ENCODE results near the gene PCNX2. TPM values are rescaled to one million over a fixed set of nuclear protein-coding genes. Genes with fewer than 3 reads are reported as not detected.

Gene PCNX2
- total RNA-seq, 2 donors from 2014 or later: 24.1 to 72.1 TPM

DNA sequence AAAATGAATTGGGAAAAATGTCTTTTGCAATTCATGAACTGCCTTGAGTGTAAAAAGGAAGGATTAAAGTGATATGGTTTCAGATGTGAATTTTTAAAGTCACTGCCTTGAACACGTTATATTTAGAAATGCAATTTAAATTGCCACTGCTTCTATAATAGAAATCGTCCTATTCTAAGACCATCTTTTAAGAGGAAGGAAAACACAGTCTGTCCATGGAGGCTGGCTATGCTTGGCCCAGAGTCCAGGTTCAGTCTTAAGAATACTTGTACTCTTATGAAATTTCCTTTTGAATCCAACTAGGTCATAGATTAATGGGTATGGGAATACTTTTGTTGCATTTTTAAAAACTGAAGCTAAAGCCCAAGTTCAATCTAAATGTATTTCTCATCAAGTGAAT, 86.0 kb downstream of the PCNX2 start:
- Histone ChIP-seq H3K36me3 (replicated peaks in 1 of 2; ENCODE audit: insufficient read depth in 1 of 2, low read depth in 2 of 2) (no peaks in the 10 kb centered on the region), H3K4me3 (no peak overlapping the region), H3K4me1 (no peaks in the 10 kb centered on the region), H3K27me3 (no peaks in the 10 kb centered on the region), H3K9me3 (no peaks in the 10 kb centered on the region), H3K27ac (no peak overlapping the region)
- TF ChIP-seq, protein P1, sequence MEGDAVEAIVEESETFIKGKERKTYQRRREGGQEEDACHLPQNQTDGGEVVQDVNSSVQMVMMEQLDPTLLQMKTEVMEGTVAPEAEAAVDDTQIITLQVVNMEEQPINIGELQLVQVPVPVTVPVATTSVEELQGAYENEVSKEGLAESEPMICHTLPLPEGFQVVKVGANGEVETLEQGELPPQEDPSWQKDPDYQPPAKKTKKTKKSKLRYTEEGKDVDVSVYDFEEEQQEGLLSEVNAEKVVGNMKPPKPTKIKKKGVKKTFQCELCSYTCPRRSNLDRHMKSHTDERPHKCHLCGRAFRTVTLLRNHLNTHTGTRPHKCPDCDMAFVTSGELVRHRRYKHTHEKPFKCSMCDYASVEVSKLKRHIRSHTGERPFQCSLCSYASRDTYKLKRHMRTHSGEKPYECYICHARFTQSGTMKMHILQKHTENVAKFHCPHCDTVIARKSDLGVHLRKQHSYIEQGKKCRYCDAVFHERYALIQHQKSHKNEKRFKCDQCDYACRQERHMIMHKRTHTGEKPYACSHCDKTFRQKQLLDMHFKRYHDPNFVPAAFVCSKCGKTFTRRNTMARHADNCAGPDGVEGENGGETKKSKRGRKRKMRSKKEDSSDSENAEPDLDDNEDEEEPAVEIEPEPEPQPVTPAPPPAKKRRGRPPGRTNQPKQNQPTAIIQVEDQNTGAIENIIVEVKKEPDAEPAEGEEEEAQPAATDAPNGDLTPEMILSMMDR (IDR thresholded peaks at IDR 0.05): no peak
- no peak for TF ChIP-seq POLR2A (IDR thresholded peaks at IDR 0.05)
- WGBS, 2 donors: 72 to 78% methylated on average over 2 of the region's 2 CpGs
- DNase-seq (no peak), ATAC-seq (no peak)
- intact Hi-C loops (cut with DNase I): no loop called here

DNA sequence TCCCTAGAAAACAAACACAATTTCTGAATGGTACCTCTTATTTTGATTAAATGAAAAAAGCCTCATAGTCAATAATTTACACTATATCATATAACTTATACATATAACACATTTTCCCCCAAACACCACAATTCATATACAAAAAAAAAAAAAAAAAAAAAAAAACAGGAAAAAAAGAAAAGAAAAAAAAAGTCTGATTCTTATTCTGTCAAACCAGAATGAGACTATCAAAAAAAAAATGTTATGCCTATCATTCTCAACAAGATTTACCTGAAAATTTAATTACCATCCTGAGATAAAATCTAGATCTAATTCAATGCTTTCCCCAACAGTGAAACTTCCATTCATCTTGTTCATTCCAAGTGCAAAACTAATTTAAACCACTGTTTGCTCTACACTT, 86.8 kb downstream of the PCNX2 start:
- Histone ChIP-seq H3K4me3 (no peak overlapping the region), H3K4me1 (no peaks in the 10 kb centered on the region), H3K27me3 (no peaks in the 10 kb centered on the region), H3K9me3 (no peaks in the 10 kb centered on the region), H3K27ac (no peak overlapping the region), H3K36me3 (replicated peaks in 1 of 2; ENCODE audit: insufficient read depth in 1 of 2, low read depth in 2 of 2) (no peaks in the 10 kb centered on the region)
- no peak for TF ChIP-seq POLR2A (IDR thresholded peaks at IDR 0.05)
- intact Hi-C loops (cut with DNase I): no loop called here
- DNase-seq (no peak), ATAC-seq (no peak)

DNA sequence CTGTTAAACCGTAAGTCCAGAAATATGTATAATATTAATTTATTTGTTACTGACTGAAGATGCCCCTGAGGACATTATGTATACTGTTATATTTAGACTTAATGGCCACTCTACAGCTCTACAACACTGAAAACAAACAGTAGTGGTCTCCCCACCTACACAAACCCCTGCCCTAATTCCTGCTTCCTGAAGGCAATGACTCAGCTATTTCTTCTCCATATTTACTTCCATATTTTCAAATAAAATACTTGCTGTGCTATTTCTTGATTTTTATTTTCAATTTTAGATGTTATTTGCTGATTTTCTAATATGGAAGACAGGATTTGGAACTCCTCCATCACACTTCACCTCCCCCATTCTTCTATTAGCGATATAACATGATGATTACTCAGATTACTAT, 97.6 kb downstream of the PCNX2 start:
- H3K36me3 ChIP-seq (replicated peaks in 1 of 2; ENCODE audit: insufficient read depth in 1 of 2, low read depth in 2 of 2): peaks cover 0 to 1% of the 10 kb centered on the region in 2 donors
- no peak for DNase-seq
- 98% methylated on average over 2 of the region's 2 CpGs for WGBS, 2 donors
- intact Hi-C loops (cut with DNase I): no loop called here
- no peak overlapping the region for H3K27ac ChIP-seq
- TF ChIP-seq POLR2A (IDR thresholded peaks at IDR 0.05): no peak
- no peaks in the 10 kb centered on the region for H3K9me3 ChIP-seq
- H3K4me3 ChIP-seq: no peak overlapping the region
- ATAC-seq: no peak
- no peaks in the 10 kb centered on the region for H3K27me3 ChIP-seq
- no peaks in the 10 kb centered on the region for H3K4me1 ChIP-seq

DNA sequence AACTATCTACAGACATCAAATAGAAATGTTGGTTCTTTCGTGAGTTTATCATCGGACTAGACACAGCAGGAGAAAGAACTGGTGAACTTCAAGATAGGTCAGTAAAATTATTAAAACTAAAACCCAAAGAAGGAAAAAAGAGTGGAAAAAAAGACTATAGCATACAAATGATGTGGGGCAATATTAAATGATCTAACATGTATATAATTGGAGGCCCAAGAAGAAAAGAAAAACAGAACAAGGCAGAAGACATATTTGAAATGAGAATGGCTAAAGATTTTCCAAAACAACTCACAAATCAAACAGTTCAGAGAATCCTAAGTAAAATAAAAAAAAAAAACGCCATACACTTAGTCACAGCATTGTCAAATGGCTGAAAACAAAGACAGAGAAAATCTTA, 101.8 kb downstream of the PCNX2 start:
- no peaks in the 10 kb centered on the region for H3K27me3 ChIP-seq
- no peak overlapping the region for H3K27ac ChIP-seq
- 79 to 82% methylated on average over 3 of the region's 3 CpGs for WGBS, 2 donors
- ATAC-seq (no peak), DNase-seq (no peak)
- TF ChIP-seq, protein P1 (IDR thresholded peaks at IDR 0.05): no peak
- no peak for TF ChIP-seq POLR2A (IDR thresholded peaks at IDR 0.05)
- no peaks in the 10 kb centered on the region for H3K9me3 ChIP-seq
- no peak overlapping the region for H3K4me3 ChIP-seq
- intact Hi-C loops (cut with DNase I): no loop called here
- H3K4me1 ChIP-seq: no peaks in the 10 kb centered on the region
- H3K36me3 ChIP-seq (replicated peaks in 1 of 2; ENCODE audit: insufficient read depth in 1 of 2, low read depth in 2 of 2): peaks cover 0 to 1% of the 10 kb centered on the region in 2 donors

DNA sequence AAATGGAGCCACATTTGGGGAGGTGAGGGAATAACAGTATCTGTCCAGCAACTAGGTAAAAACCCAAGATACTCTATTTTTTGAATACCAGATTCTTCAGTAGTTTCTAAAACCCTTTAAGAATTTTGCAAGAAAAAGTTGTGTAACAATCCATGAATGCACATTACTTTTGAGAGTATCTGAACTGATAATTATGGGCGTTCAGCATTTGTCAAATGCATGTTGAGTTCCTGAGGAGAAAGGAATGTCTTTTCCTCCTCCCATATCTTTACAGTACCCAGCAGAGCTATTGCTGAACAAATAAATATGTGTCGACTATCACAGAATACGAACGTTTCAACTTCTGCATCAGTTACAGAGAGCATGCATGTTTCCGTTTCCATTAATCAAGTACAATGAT, 104.5 kb downstream of the PCNX2 start:
- ATAC-seq (no peak), DNase-seq (no peak)
- Histone ChIP-seq H3K4me3 (no peak overlapping the region), H3K9me3 (no peaks in the 10 kb centered on the region), H3K27me3 (no peaks in the 10 kb centered on the region), H3K4me1 (no peaks in the 10 kb centered on the region), H3K36me3 (replicated peaks in 1 of 2; ENCODE audit: insufficient read depth in 1 of 2, low read depth in 2 of 2) (peaks cover 0 to 1% of the 10 kb centered on the region in 2 donors), H3K27ac (no peak overlapping the region)
- TF ChIP-seq POLR2A (IDR thresholded peaks at IDR 0.05): no peak
- WGBS, 2 donors: 72 to 78% methylated on average over 5 of the region's 5 CpGs
- intact Hi-C loops (cut with DNase I): no loop called here

DNA sequence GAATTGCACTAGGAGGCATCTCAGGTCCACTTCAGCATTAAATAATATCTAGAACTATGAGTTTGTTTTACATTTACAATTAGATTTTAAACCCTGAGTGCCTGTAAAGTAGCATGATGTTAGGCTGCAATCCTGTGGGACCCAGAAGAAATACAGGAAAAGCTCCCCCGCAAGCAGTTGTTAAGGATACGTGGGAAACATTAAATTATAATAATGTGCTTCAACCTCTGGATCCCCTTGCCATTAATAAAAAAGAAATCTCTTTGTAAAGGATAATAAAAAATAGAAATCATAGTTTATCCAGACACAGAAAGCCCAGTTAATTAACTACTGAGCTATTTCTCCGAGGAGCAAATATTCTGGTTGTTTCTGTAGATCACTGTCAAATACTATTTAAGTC, 106.0 kb downstream of the PCNX2 start:
- no peak for DNase-seq
- intact Hi-C loops (cut with DNase I): no loop called here
- Histone ChIP-seq H3K27me3 (no peaks in the 10 kb centered on the region), H3K27ac (no peak overlapping the region), H3K4me1 (no peaks in the 10 kb centered on the region), H3K9me3 (no peaks in the 10 kb centered on the region), H3K36me3 (replicated peaks in 1 of 2; ENCODE audit: insufficient read depth in 1 of 2, low read depth in 2 of 2) (no peaks in the 10 kb centered on the region), H3K4me3 (no peak overlapping the region)
- TF ChIP-seq, protein P1 (IDR thresholded peaks at IDR 0.05): no peak
- no peak for TF ChIP-seq POLR2A (IDR thresholded peaks at IDR 0.05)
- WGBS, 2 donors: 89 to 98% methylated on average over 3 of the region's 3 CpGs
- ATAC-seq: no peak

All from body of pancreas (tissue), 4 donors.